NCI-H510A treated with DMSO at 0.1 percent for 48 hours (cell line): ENCODE measurements around the gene HES1.
A peak's percentile ranks its signal among the peaks of the same experiment; 100 is the strongest.

Experiments
- DNase-seq: peaks from one replicate; lab custom pipeline; 2025; lab: John Stamatoyannopoulos, UW

The HES1 gene

GRCh38 chr3:194167480-194168282 is 31.7 kb downstream of the HES1 start:
- DNase-seq, result no peak

- no peak for DNase-seq
These were observed 33.0 kb downstream of the HES1 start for GRCh38 chr3:194168994-194169393.

GRCh38 chr3:194169595-194169994 is 33.6 kb downstream of the HES1 start:
- DNase-seq, result no peak

- no peak for DNase-seq
These were observed 34.8 kb downstream of the HES1 start for GRCh38 chr3:194170793-194171192.

- no peak for DNase-seq
These were observed 38.5 kb downstream of the HES1 start for GRCh38 chr3:194174406-194174805.

- no peak for DNase-seq
These were observed 39.0 kb downstream of the HES1 start for GRCh38 chr3:194174980-194175379.

GRCh38 chr3:194176274-194176991 is 40.5 kb downstream of the HES1 start:
- no peak for DNase-seq

GRCh38 chr3:194177141-194177540 is 41.2 kb downstream of the HES1 start:
- no peak for DNase-seq

- no peak for DNase-seq
These were observed 42.2 kb downstream of the HES1 start for GRCh38 chr3:194178128-194178527.

GRCh38 chr3:194178669-194179068 is 42.7 kb downstream of the HES1 start:
- no peak for DNase-seq

GRCh38 chr3:194180570-194180969 is 44.6 kb downstream of the HES1 start:
- no peak for DNase-seq

GRCh38 chr3:194181612-194182529 is 45.9 kb downstream of the HES1 start:
- no peak for DNase-seq

GRCh38 chr3:194183271-194183670 is 47.3 kb downstream of the HES1 start:
- no peak for DNase-seq

GRCh38 chr3:194184265-194184751 is 48.4 kb downstream of the HES1 start:
- DNase-seq, result peak; percentile 78

GRCh38 chr3:194184801-194185200 is 48.9 kb downstream of the HES1 start:
- no peak for DNase-seq

- DNase-seq, result no peak
These were observed 49.3 kb downstream of the HES1 start for GRCh38 chr3:194185221-194185620.

GRCh38 chr3:194187233-194187944 is 51.4 kb downstream of the HES1 start:
- no peak for DNase-seq
